ENCODE results near the gene MRTFA. TPM values are rescaled to one million over a fixed set of nuclear protein-coding genes. Genes with fewer than 3 reads are reported as not detected.

The MRTFA gene
- polyA plus RNA-seq, 1 experiment, result 8.9 TPM

- no peak overlapping the region for H3K4me3 ChIP-seq (ENCODE audit: low read depth, low read length)
- ChIA-PET CTCF (interaction anchor here (1.2 to 1.4 kb wide), 2 partner anchors 62 to 79 kb away, joined by 3 read pairs; no protein-coding TSS in a partner anchor), POLR2A (no interaction called here)
- no peaks in the 10 kb centered on the region for H3K27me3 ChIP-seq (ENCODE audit: control insufficient read depth, insufficient read depth, low read length)
- TF ChIP-seq CTCF (IDR thresholded peaks at IDR 0.05; ENCODE audit: insufficient read depth, low read depth, low read length), result no peak
- no peak for DNase-seq (ENCODE audit: low read depth)
- no peaks in the 10 kb centered on the region for H3K36me3 ChIP-seq (ENCODE audit: control insufficient read depth, insufficient read depth, low read length)
Measured at GRCh38 chr22:40620464-40621046, 16.0 kb downstream of the MRTFA start.

GRCh38 chr22:40618400-40618799 is 18.1 kb downstream of the MRTFA start:
- no peak for DNase-seq (ENCODE audit: low read depth)
- ChIA-PET CTCF (no interaction called here), POLR2A (no interaction called here)
- TF ChIP-seq CTCF (IDR thresholded peaks at IDR 0.05; ENCODE audit: insufficient read depth, low read depth, low read length), result no peak
- H3K27me3 ChIP-seq (ENCODE audit: control insufficient read depth, insufficient read depth, low read length), result no peaks in the 10 kb centered on the region
- H3K4me3 ChIP-seq (ENCODE audit: low read depth, low read length), result no peak overlapping the region
- H3K36me3 ChIP-seq (ENCODE audit: control insufficient read depth, insufficient read depth, low read length), result no peaks in the 10 kb centered on the region

GRCh38 chr22:40616578-40616977 is 19.9 kb downstream of the MRTFA start:
- no peak overlapping the region for H3K4me3 ChIP-seq (ENCODE audit: low read depth, low read length)
- no peak for TF ChIP-seq CTCF (IDR thresholded peaks at IDR 0.05; ENCODE audit: insufficient read depth, low read depth, low read length)
- POLR2A ChIA-PET, result no interaction called here
- H3K27me3 ChIP-seq (ENCODE audit: control insufficient read depth, insufficient read depth, low read length), result no peaks in the 10 kb centered on the region
- H3K36me3 ChIP-seq (ENCODE audit: control insufficient read depth, insufficient read depth, low read length), result no peaks in the 10 kb centered on the region
- CTCF ChIA-PET, result interaction anchor here (1.2 kb wide), 1 partner anchor 9 kb away, joined by 4 read pairs; no protein-coding TSS in a partner anchor
- DNase-seq (ENCODE audit: low read depth), result no peak

GRCh38 chr22:40613067-40613466 is 23.5 kb downstream of the MRTFA start:
- no peaks in the 10 kb centered on the region for H3K27me3 ChIP-seq (ENCODE audit: control insufficient read depth, insufficient read depth, low read length)
- ChIA-PET CTCF (interaction anchor here (1.3 to 1.5 kb wide), 2 partner anchors 11 to 12 kb away, joined by 3 to 6 read pairs; no protein-coding TSS in a partner anchor), POLR2A (no interaction called here)
- H3K36me3 ChIP-seq (ENCODE audit: control insufficient read depth, insufficient read depth, low read length), result no peaks in the 10 kb centered on the region
- no peak overlapping the region for H3K4me3 ChIP-seq (ENCODE audit: low read depth, low read length)
- no peak for TF ChIP-seq CTCF (IDR thresholded peaks at IDR 0.05; ENCODE audit: insufficient read depth, low read depth, low read length)
- DNase-seq (ENCODE audit: low read depth), result no peak

- H3K4me3 ChIP-seq (ENCODE audit: low read depth, low read length), result no peak overlapping the region
- POLR2A ChIA-PET, result no interaction called here
- CTCF ChIA-PET, result interaction anchor here (0.9 to 1.3 kb wide), 2 partner anchors 12 to 88 kb away, joined by 3 read pairs; no protein-coding TSS in a partner anchor
- no peaks in the 10 kb centered on the region for H3K36me3 ChIP-seq (ENCODE audit: control insufficient read depth, insufficient read depth, low read length)
- no peak for DNase-seq (ENCODE audit: low read depth)
- no peaks in the 10 kb centered on the region for H3K27me3 ChIP-seq (ENCODE audit: control insufficient read depth, insufficient read depth, low read length)
- TF ChIP-seq CTCF (IDR thresholded peaks at IDR 0.05; ENCODE audit: insufficient read depth, low read depth, low read length), result no peak
Measured at GRCh38 chr22:40612291-40612751, 24.2 kb downstream of the MRTFA start.
